BE2C (cell line): Measurements from ENCODE around the gene GPHA2.

Source experiments
- DNase-seq: peaks from one replicate; pipeline ENCODE4 v3.0.0-alpha.2; 2020
- H3K27me3 ChIP-seq: fragments of 250-450 bp; sonication (Bioruptor Pico); 2 replicates; pipeline ENCODE4 v1.5.1; 2020; ENCODE audit warnings: mild to moderate bottlenecking
- H3K36me3 ChIP-seq: fragments of 250-450 bp; sonication (Bioruptor Pico); 2 replicates; pipeline ENCODE4 v1.5.1; 2020; ENCODE audit warnings: mild to moderate bottlenecking
- H3K4me1 ChIP-seq: fragments of 250-450 bp; sonication (Bioruptor Pico); 2 replicates; pipeline ENCODE4 v1.5.1; 2020
- H3K4me3 ChIP-seq: 2 replicates; pipeline ENCODE4 v1.5.1; 2011; ENCODE audit warnings: low read depth, low read length
- H3K9me3 ChIP-seq: fragments of 250-450 bp; sonication (Bioruptor Pico); 2 replicates; pipeline ENCODE4 v1.5.1; 2020
- CTCF ChIP-seq: IDR thresholded peaks from 2 replicates; pipeline ENCODE4 v1.5.1; 2012; ENCODE audit warnings: mild to moderate bottlenecking, low read depth, low read length

The GPHA2 gene

GRCh38 chr11:64969209-64969608, 33.5 kb upstream of the GPHA2 start:
- no peak for DNase-seq
- Histone ChIP-seq H3K27me3 (no peaks in the 10 kb centered on the region), H3K4me1 (no peaks in the 10 kb centered on the region), H3K36me3 (no peaks in the 10 kb centered on the region), H3K4me3 (no peak overlapping the region), H3K9me3 (no peaks in the 10 kb centered on the region)
- no peak for TF ChIP-seq CTCF

- H3K4me3 ChIP-seq, result no peak overlapping the region
- no peak for TF ChIP-seq CTCF
- DNase-seq, result no peak
- no peaks in the 10 kb centered on the region for H3K9me3 ChIP-seq
- H3K4me1 ChIP-seq, result no peaks in the 10 kb centered on the region
- H3K36me3 ChIP-seq, result no peaks in the 10 kb centered on the region
- H3K27me3 ChIP-seq, result no peaks in the 10 kb centered on the region
These were observed 31.7 kb upstream of the GPHA2 start for GRCh38 chr11:64967375-64967774.

GRCh38 chr11:64963072-64963631, 27.5 kb upstream of the GPHA2 start:
- no peaks in the 10 kb centered on the region for H3K9me3 ChIP-seq
- no peaks in the 10 kb centered on the region for H3K4me1 ChIP-seq
- H3K36me3 ChIP-seq, result no peaks in the 10 kb centered on the region
- no peak overlapping the region for H3K4me3 ChIP-seq
- TF ChIP-seq CTCF, result no peak
- no peaks in the 10 kb centered on the region for H3K27me3 ChIP-seq
- DNase-seq, result no peak

- DNase-seq, result no peak
- Histone ChIP-seq H3K36me3 (no peaks in the 10 kb centered on the region), H3K4me1 (no peaks in the 10 kb centered on the region), H3K9me3 (no peaks in the 10 kb centered on the region), H3K4me3 (no peak overlapping the region), H3K27me3 (no peaks in the 10 kb centered on the region)
- TF ChIP-seq CTCF, result no peak
These were observed 25.0 kb upstream of the GPHA2 start for GRCh38 chr11:64960719-64961118.

GRCh38 chr11:64959498-64959897, 23.8 kb upstream of the GPHA2 start:
- Histone ChIP-seq H3K4me3 (no peak overlapping the region), H3K9me3 (no peaks in the 10 kb centered on the region), H3K27me3 (peaks cover 4% of the 10 kb centered on the region), H3K36me3 (no peaks in the 10 kb centered on the region), H3K4me1 (no peaks in the 10 kb centered on the region)
- DNase-seq, result no peak
- no peak for TF ChIP-seq CTCF

- DNase-seq, result no peak
- H3K4me3 ChIP-seq, result no peak overlapping the region
- peaks cover 14% of the 10 kb centered on the region for H3K27me3 ChIP-seq
- H3K4me1 ChIP-seq, result no peaks in the 10 kb centered on the region
- no peaks in the 10 kb centered on the region for H3K9me3 ChIP-seq
- no peak for TF ChIP-seq CTCF
- no peaks in the 10 kb centered on the region for H3K36me3 ChIP-seq
These were observed 18.5 kb upstream of the GPHA2 start for GRCh38 chr11:64954201-64954600.
